NK-92 (cell line): ENCODE data around the gene COL12A1.

ENCODE experiments used
- DNase-seq: peaks from one replicate; lab custom pipeline; 2025; ENCODE audit not compliant: unreplicated experiment; lab: John Stamatoyannopoulos, UW

COL12A1 gene

GRCh38 chr6:75103431-75103830 lies 102.4 kb downstream of the COL12A1 start:
- no peak for DNase-seq

GRCh38 chr6:75102301-75102700 lies 103.6 kb downstream of the COL12A1 start:
- no peak for DNase-seq

GRCh38 chr6:75101896-75102295 lies 104.0 kb downstream of the COL12A1 start:
- DNase-seq = no peak

GRCh38 chr6:75098709-75099108 lies 107.1 kb downstream of the COL12A1 start:
- no peak for DNase-seq

GRCh38 chr6:75096966-75097365 lies 108.9 kb downstream of the COL12A1 start:
- DNase-seq = no peak

GRCh38 chr6:75094614-75095200 lies 111.1 kb downstream of the COL12A1 start:
- no peak for DNase-seq

GRCh38 chr6:75091467-75092190 lies 114.2 kb downstream of the COL12A1 start:
- no peak for DNase-seq

GRCh38 chr6:75090576-75090975 lies 115.3 kb downstream of the COL12A1 start:
- DNase-seq = no peak

- DNase-seq = no peak
Observed at GRCh38 chr6:75089921-75090320, 115.9 kb downstream of the COL12A1 start.

- no peak for DNase-seq
Observed at GRCh38 chr6:75089151-75089897, 116.5 kb downstream of the COL12A1 start.

GRCh38 chr6:75085931-75086635 lies 119.8 kb downstream of the COL12A1 start:
- no peak for DNase-seq

- no peak for DNase-seq
Observed at GRCh38 chr6:75084872-75085381, 120.9 kb downstream of the COL12A1 start.

- no peak for DNase-seq
Observed at GRCh38 chr6:75084018-75084417, 121.8 kb downstream of the COL12A1 start.

- no peak for DNase-seq
Observed at GRCh38 chr6:75081921-75082320, 123.9 kb downstream of the COL12A1 start.

- no peak for DNase-seq
Observed at GRCh38 chr6:75081047-75081446, 124.8 kb downstream of the COL12A1 start.

- no peak for DNase-seq
Observed at GRCh38 chr6:75079589-75079988, 126.3 kb downstream of the COL12A1 start.

GRCh38 chr6:75077701-75078100 lies 128.2 kb downstream of the COL12A1 start:
- no peak for DNase-seq

- no peak for DNase-seq
Observed at GRCh38 chr6:75076009-75076408, 129.8 kb downstream of the COL12A1 start.

- DNase-seq = no peak
Observed at GRCh38 chr6:75070244-75070643, 135.6 kb downstream of the COL12A1 start.

- no peak for DNase-seq
Observed at GRCh38 chr6:75065523-75065922, 140.3 kb downstream of the COL12A1 start.

GRCh38 chr6:75052491-75052890 lies 153.4 kb downstream of the COL12A1 start:
- no peak for DNase-seq
